Skeletal muscle tissue (tissue), 4 donors: Measurements from ENCODE around the gene TUBG2. TPM values are rescaled to one million over a fixed set of nuclear protein-coding genes. Genes with fewer than 3 reads are reported as not detected.

ENCODE experiments used
- H3K27ac ChIP-seq: one replicate; pipeline ENCODE4 v1.7.0; 2013; ENCODE audit warnings: mild to moderate bottlenecking, low read depth, low read length, inconsistent platforms
- H3K27me3 ChIP-seq, 3 donors: one replicate each; pipeline ENCODE4 v1.7.0; 2013; ENCODE audit warnings: low read length in 3 of 3; ENCODE audit not compliant: control insufficient read depth in 3 of 3, insufficient read depth in 3 of 3
- H3K36me3 ChIP-seq, 3 donors: one replicate each; pipeline ENCODE4 v1.7.0; 2013; ENCODE audit warnings: low read length in 3 of 3; ENCODE audit not compliant: control insufficient read depth in 3 of 3, insufficient read depth in 3 of 3
- H3K4me1 ChIP-seq, 3 donors: one replicate each; pipeline ENCODE4 v1.7.0; 2013; ENCODE audit warnings: low read length in 3 of 3, mild to moderate bottlenecking in 3 of 3; ENCODE audit not compliant: control insufficient read depth in 3 of 3, insufficient read depth in 3 of 3
- H3K4me3 ChIP-seq, 3 donors: one replicate each; pipeline ENCODE4 v1.7.0; 2013; ENCODE audit warnings: low read length in 3 of 3
- H3K9ac ChIP-seq, 3 donors: one replicate each; pipeline ENCODE4 v1.7.0; 2013; ENCODE audit warnings: low read length in 3 of 3, mild to moderate bottlenecking in 3 of 3, moderate library complexity in 2 of 3, low read depth in 1 of 3
- H3K9me3 ChIP-seq, 3 donors: one replicate each; pipeline ENCODE4 v1.7.0; 2013; ENCODE audit warnings: low read length in 3 of 3; ENCODE audit not compliant: control insufficient read depth in 3 of 3
- total RNA-seq: library from RNA; depleted of rRNA; stranded (reverse); fragments of >200 nt; gene quantifications from one replicate; pipeline ENCODE4 v1.2.3, GENCODE V29; 2014
- donor health status: Osteomylitis.

Gene TUBG2
- total RNA-seq, 1 donor from 2014 or later: 1.6 TPM

GRCh38 chr17:42669977-42670788 is 11.1 kb downstream of the TUBG2 start:
- Histone ChIP-seq H3K36me3 (peaks cover 53 to 63% (median 56%) of the 10 kb centered on the region in 3 donors), H3K27me3 (no peaks in the 10 kb centered on the region), H3K9ac (peak overlapping the region in 1 of 3 donors; percentile 57), H3K4me1 (peaks cover 54 to 85% (median 57%) of the 10 kb centered on the region in 3 donors), H3K27ac (peak overlapping the region; percentile 36), H3K4me3 (no peak overlapping the region), H3K9me3 (no peaks in the 10 kb centered on the region)

GRCh38 chr17:42670789-42671657 is 11.9 kb downstream of the TUBG2 start:
- Histone ChIP-seq H3K27ac (no peak overlapping the region), H3K27me3 (no peaks in the 10 kb centered on the region), H3K9ac (no peak overlapping the region), H3K36me3 (peaks cover 48 to 59% (median 51%) of the 10 kb centered on the region in 3 donors), H3K4me1 (peaks cover 48 to 84% (median 57%) of the 10 kb centered on the region in 3 donors), H3K4me3 (no peak overlapping the region), H3K9me3 (no peaks in the 10 kb centered on the region)

DNA sequence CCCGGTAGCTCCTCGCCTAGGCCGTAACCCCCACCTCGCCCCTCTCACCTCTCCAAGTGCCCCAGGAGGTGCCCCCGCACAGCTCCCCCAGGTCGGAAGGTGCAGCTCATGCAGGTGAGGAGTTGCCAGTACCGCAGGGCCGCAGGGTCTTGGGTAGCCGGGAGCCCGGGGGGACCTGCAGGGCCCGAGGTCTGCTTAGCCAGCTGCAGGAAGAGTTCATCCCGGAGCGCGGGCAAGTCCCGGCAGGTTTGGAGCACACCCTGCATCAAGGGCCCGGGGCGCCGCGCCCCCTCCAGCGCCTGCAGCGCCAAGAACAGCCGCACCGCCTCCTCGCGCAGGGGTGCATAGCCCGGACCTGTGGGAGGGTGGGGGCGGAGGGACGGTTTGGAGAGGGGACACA is 13.0 kb downstream of the TUBG2 start:
- H3K4me3 ChIP-seq: no peak overlapping the region
- peak overlapping the region; percentile 97 for H3K27ac ChIP-seq
- H3K9me3 ChIP-seq: no peaks in the 10 kb centered on the region
- peaks cover 41 to 76% (median 50%) of the 10 kb centered on the region in 3 donors for H3K4me1 ChIP-seq
- no peak overlapping the region for H3K9ac ChIP-seq
- peaks cover 42 to 50% (median 47%) of the 10 kb centered on the region in 3 donors for H3K36me3 ChIP-seq
- no peaks in the 10 kb centered on the region for H3K27me3 ChIP-seq

GRCh38 chr17:42673266-42673884 is 14.3 kb downstream of the TUBG2 start:
- H3K4me1 ChIP-seq: peaks cover 36 to 72% (median 41%) of the 10 kb centered on the region in 3 donors
- peaks cover 38 to 44% (median 41%) of the 10 kb centered on the region in 3 donors for H3K36me3 ChIP-seq
- peak overlapping the region; percentile 51 to 97 (median 53) for H3K9ac ChIP-seq
- no peaks in the 10 kb centered on the region for H3K27me3 ChIP-seq
- no peaks in the 10 kb centered on the region for H3K9me3 ChIP-seq
- H3K4me3 ChIP-seq: peak overlapping the region; percentile 43 to 94 (median 54)
- H3K27ac ChIP-seq: peak overlapping the region; percentile 97

DNA sequence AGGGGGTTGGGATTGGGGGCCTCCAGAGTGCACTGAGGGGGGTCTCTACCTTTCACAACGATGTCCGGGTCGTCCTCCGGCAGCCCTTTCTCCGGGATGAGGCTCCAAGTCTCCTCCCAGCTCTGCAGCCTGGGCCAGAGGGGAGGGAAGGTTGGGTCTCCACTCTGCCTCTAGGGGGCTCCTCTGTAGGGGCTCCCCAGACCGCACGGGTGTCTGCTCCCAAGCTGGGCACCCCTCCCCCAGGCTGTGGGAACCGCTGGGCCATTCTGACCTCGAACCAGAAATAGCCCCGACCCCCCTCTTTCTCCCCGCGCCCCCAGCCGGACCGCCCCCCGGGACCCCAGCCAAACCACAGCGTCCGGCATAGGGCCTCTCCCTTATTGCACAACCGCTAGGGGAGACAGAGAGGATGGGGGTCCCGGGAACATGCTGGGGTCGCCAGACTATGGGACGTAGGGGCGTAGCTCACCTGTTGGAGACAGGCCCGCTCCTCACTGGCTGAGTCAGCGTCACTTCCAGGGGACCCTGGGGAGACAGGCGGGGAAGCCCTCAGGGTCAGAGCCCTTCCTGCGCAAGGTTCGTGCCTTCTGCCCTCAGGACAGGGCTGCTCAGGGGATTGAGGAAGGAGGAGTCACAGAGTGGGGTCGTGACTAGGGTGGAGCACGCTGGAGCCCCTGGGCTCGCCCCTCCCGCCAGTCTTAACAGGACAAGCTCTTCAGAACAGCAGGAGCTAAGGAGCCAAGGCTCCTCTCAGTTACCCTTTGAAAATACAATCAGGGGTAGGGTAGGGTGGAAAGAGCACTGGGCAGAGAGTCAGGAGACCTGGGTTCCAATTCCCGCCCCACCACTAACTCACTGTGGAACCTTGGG is 15.0 kb downstream of the TUBG2 start:
- peak overlapping the region; percentile 88 to 97 (median 91) for H3K9ac ChIP-seq
- H3K27me3 ChIP-seq: no peaks in the 10 kb centered on the region
- peaks cover 35 to 72% (median 37%) of the 10 kb centered on the region in 3 donors for H3K4me1 ChIP-seq

DNA sequence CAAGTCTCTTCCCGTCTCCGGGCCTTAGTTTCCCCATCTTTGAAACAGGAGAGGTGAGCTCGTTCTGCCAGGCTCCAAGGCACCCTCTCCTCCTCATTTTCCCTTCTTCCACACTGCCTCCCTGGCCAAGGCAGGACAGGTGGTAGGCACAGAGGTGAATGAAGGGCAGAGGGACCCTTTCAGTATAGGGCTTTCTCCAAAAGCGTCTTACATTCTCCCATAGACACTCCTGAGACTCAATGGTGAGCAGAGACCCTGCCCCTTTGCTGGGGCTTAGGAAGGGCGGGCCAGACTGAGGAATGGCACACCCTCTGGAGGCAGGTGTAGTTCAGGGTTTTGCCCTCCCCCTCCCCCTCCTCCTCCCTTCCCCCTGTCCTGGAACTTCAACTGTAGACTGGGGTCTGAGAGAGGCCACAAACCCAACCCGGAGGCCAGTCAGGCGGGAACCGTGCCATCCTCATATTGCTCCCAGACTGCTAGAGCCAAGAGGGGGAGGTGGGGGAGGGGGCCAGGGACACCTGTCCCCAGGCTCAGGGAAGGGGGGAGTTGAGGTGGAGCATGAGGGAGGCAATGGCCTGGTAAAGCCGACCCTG is 15.8 kb downstream of the TUBG2 start:
- Histone ChIP-seq H3K9me3 (no peaks in the 10 kb centered on the region), H3K9ac (peak overlapping the region; percentile 94 to 97 (median 95)), H3K27me3 (no peaks in the 10 kb centered on the region), H3K36me3 (peaks cover 29 to 34% (median 30%) of the 10 kb centered on the region in 3 donors), H3K4me3 (peak overlapping the region; percentile 90 to 94 (median 93)), H3K27ac (peak overlapping the region; percentile 97), H3K4me1 (peaks cover 35 to 71% (median 36%) of the 10 kb centered on the region in 3 donors)

More for the DNA sequence above, 15.0 kb downstream of the TUBG2 start:
- H3K27ac ChIP-seq: peak overlapping the region; percentile 97
- H3K36me3 ChIP-seq: peaks cover 36 to 41% (median 36%) of the 10 kb centered on the region in 3 donors
- H3K4me3 ChIP-seq: peak overlapping the region; percentile 90 to 94 (median 93)
- no peaks in the 10 kb centered on the region for H3K9me3 ChIP-seq

GRCh38 chr17:42675348-42675964 is 16.4 kb downstream of the TUBG2 start:
- H3K27me3 ChIP-seq: no peaks in the 10 kb centered on the region
- H3K27ac ChIP-seq: peak overlapping the region; percentile 97
- no peaks in the 10 kb centered on the region for H3K9me3 ChIP-seq
- peaks cover 41 to 74% (median 42%) of the 10 kb centered on the region in 3 donors for H3K4me1 ChIP-seq
- peak overlapping the region; percentile 94 to 97 (median 95) for H3K9ac ChIP-seq
- H3K36me3 ChIP-seq: peaks cover 26 to 30% (median 27%) of the 10 kb centered on the region in 3 donors
- H3K4me3 ChIP-seq: peak overlapping the region; percentile 90 to 94 (median 93)

- peaks cover 44 to 73% (median 45%) of the 10 kb centered on the region in 3 donors for H3K4me1 ChIP-seq
Measured at GRCh38 chr17:42675965-42676423, 16.9 kb downstream of the TUBG2 start.

More at GRCh38 chr17:42675965-42676423, 16.9 kb downstream of the TUBG2 start:
- Histone ChIP-seq H3K9ac (peak overlapping the region; percentile 94 to 97 (median 95)), H3K36me3 (peaks cover 22 to 26% (median 25%) of the 10 kb centered on the region in 3 donors), H3K27me3 (no peaks in the 10 kb centered on the region), H3K27ac (peak overlapping the region; percentile 97), H3K9me3 (no peaks in the 10 kb centered on the region), H3K4me3 (peak overlapping the region; percentile 90 to 94 (median 93))
